ENCODE data around the gene CTTNBP2NL. TPM values are rescaled to one million over a fixed set of nuclear protein-coding genes. Genes with fewer than 3 reads are reported as not detected.
"Not testable (repeated sequence)": the region's sequence is repeated elsewhere in the genome, so short reads cannot be mapped to it uniquely, and the experiment has no call there.

Gene CTTNBP2NL
- total RNA-seq, 4 donors from 2014 or later: 53.5 to 66.6 (median 59.6) TPM

DNA sequence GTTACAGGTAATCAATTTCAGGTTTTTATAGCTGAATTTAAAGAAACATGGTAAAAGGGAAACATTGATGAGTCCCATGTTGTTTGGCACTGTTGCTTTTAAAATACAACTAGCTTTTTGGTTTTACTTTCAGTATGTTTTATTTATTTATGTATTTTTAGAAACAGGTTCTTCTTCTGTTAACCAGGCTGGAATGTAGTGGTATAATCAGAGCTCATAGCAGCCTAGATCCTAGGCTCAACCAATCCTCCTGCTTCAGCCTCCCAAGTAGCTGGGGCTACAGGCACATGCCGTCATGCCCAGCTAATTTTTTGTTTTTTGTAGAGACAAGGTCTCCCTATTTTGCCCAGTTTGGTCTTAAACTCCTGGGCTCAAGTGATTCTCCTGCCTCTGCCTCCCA lies 50.4 kb downstream of the CTTNBP2NL start:
- TF ChIP-seq, protein P1, sequence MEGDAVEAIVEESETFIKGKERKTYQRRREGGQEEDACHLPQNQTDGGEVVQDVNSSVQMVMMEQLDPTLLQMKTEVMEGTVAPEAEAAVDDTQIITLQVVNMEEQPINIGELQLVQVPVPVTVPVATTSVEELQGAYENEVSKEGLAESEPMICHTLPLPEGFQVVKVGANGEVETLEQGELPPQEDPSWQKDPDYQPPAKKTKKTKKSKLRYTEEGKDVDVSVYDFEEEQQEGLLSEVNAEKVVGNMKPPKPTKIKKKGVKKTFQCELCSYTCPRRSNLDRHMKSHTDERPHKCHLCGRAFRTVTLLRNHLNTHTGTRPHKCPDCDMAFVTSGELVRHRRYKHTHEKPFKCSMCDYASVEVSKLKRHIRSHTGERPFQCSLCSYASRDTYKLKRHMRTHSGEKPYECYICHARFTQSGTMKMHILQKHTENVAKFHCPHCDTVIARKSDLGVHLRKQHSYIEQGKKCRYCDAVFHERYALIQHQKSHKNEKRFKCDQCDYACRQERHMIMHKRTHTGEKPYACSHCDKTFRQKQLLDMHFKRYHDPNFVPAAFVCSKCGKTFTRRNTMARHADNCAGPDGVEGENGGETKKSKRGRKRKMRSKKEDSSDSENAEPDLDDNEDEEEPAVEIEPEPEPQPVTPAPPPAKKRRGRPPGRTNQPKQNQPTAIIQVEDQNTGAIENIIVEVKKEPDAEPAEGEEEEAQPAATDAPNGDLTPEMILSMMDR (IDR thresholded peaks at IDR 0.05): no peak
- TF ChIP-seq POLR2A (IDR thresholded peaks at IDR 0.05): no peak
- 89 to 97% methylated on average over 1 of the region's 1 CpG for WGBS, 2 donors
- H3K4me3 ChIP-seq (ENCODE audit: low read depth, poor library complexity, severe bottlenecking): no peak overlapping the region
- no peak for DNase-seq (ENCODE audit: low spot score in 2 of 2)
- intact Hi-C loops (cut with DNase I; ENCODE audit: low total_unique reads): no loop called here

DNA sequence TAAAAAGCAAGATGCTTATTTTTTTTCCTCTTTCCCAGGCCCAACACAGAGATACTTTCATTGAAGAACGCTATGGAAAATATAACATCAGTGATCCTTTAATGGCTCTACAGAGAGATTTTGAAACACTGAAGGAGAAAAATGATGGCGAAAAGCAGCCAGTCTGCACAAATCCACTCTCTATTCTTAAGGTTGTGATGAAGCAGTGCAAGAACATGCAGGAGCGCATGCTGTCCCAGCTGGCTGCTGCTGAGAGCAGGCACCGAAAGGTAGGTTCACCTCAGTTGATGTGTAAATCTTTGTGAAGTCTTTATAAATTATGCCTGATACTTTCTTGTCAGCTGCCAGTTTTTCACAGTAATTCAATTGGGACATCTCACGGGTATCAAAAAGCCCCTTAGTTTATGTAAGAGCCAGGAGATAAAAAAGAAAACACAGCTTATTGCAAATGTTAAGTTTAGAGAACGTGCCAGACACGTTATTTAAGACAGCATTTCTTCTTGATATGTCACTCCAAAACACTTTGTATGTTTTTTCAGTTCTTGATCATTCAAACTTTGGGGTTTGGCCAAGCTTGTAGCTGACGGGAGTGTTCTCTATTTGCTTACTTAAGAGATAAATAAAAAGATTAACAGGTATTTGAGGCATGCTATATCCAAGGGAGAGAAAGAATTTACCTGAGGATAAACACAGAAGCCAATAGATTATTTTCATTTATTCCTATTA lies 53.1 kb downstream of the CTTNBP2NL start:
- no peak overlapping the region for H3K4me3 ChIP-seq (ENCODE audit: low read depth, poor library complexity, severe bottlenecking)
- intact Hi-C loops (cut with DNase I; ENCODE audit: low total_unique reads): no loop called here
- WGBS, 2 donors: 54 to 88% methylated on average over 8 of the region's 8 CpGs
- no peak for TF ChIP-seq POLR2A (IDR thresholded peaks at IDR 0.05)
- TF ChIP-seq, protein P1 (IDR thresholded peaks at IDR 0.05): no peak
- no peak for DNase-seq (ENCODE audit: low spot score in 2 of 2)

DNA sequence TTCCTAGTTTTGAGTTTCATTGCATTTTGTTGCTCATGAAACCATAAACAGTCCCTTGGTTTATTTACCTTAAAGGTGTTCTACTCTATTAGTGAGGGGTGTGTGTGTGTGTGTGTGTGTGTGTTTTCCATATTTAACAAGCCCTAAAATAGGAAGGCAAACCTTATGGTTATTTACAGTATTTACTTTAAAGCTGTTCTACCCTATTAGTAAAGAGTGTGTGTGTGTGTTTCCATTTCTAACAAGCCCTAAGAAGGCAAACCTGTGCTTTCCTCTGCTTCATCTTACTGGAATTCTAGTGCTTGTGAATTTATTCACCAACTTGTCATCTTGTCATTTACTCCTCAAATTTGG lies 53.6 kb downstream of the CTTNBP2NL start:
- TF ChIP-seq POLR2A (IDR thresholded peaks at IDR 0.05): no peak
- TF ChIP-seq, protein P1 (IDR thresholded peaks at IDR 0.05): no peak
- intact Hi-C loops (cut with DNase I; ENCODE audit: low total_unique reads): no loop called here
- H3K4me3 ChIP-seq (ENCODE audit: low read depth, poor library complexity, severe bottlenecking): no peak overlapping the region
- no peak for DNase-seq (ENCODE audit: low spot score in 2 of 2)

DNA sequence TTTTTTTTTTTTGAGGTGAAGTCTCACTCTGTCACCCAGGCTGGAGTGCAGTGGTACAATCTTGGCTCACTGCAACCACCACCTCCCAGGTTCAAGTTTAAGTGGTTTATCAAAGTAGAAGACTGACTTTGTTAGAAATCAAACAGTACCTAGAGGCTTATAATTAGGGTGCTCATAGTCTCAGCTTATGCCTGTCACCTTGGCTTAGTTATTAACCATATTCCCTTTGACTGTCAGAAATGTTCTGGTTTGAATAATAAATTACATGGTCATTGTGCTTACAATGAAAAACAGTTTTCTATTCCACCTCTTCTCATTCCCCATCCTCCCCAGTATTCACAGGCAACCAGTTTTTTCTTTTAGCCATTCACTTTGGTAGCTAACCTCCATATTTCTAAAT lies 54.8 kb downstream of the CTTNBP2NL start:
- H3K4me3 ChIP-seq (ENCODE audit: low read depth, poor library complexity, severe bottlenecking): no peak overlapping the region
- intact Hi-C loops (cut with DNase I; ENCODE audit: low total_unique reads): no loop called here
- no peak for TF ChIP-seq POLR2A (IDR thresholded peaks at IDR 0.05)
- TF ChIP-seq, protein P1 (IDR thresholded peaks at IDR 0.05): no peak
- DNase-seq (ENCODE audit: low spot score in 2 of 2): no peak

DNA sequence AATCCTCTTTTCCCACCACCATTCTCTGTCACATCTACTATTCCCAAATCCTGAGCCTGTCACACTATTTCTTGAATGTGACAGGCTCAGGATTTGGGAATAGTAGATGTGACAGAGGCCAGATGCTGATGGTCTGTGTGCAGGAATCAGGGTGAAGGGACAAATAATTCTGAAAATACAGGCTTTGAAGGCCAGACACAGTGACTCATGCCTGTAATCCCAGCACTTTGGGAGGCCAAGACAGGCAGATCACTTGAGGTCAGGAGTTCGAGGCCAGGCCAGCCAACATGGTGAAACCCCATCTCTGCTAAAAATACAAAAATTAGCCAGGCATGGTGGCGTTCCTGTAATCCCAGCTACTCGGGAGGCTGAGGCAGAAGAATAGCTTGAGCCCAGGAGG lies 55.3 kb downstream of the CTTNBP2NL start:
- H3K4me3 ChIP-seq (ENCODE audit: low read depth, poor library complexity, severe bottlenecking); intact Hi-C loops (cut with DNase I; ENCODE audit: low total_unique reads); DNase-seq (ENCODE audit: low spot score in 2 of 2): not testable (repeated sequence)
- WGBS, 2 donors: 63 to 78% methylated on average over 3 of the region's 3 CpGs

DNA sequence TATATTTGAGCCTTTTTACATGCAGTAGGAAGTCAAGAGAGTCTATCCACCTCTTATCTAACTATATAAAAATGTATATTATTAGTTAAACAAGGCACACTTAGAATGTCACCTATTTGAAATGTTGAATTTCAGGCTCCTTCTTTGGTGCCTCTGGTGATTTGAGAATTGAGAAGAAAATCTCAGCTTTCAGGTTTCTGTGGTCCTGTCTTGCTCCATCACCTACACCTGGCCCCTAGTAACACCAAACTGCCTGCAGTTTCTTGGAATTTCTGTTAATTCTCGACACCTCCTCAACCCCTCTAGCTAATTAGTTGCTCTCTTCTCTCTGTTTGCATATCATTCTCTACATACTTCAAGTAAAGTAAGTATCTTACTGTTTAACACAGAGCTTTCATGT lies 57.9 kb downstream of the CTTNBP2NL start:
- H3K4me3 ChIP-seq (ENCODE audit: low read depth, poor library complexity, severe bottlenecking): no peak overlapping the region
- 89 to 98% methylated on average over 1 of the region's 1 CpG for WGBS, 2 donors
- no peak for DNase-seq (ENCODE audit: low spot score in 2 of 2)
- intact Hi-C loops (cut with DNase I; ENCODE audit: low total_unique reads): no loop called here
- TF ChIP-seq, protein P1 (IDR thresholded peaks at IDR 0.05): no peak
- TF ChIP-seq POLR2A (IDR thresholded peaks at IDR 0.05): no peak
